Gastrocnemius medialis (tissue), 4 donors: ENCODE data around the gene RYR2. TPM values are rescaled to one million over a fixed set of nuclear protein-coding genes. Genes with fewer than 3 reads are reported as not detected.

Source experiments
- ATAC-seq, 2 donors: fragments of 150-250 bp; one replicate each; pipeline ENCODE4 v1.9.1; 2016
- DNase-seq, 2 donors: peaks; one replicate each; pipeline ENCODE4 v3.0.0-alpha.2; 2019
- H3K27ac ChIP-seq, 4 donors: fragments of 200-600 bp; sonication (generic); 1 replicate in 1 of 4; 2 replicates in 3 of 4; pipeline ENCODE4 v1.5.1; 2016 to 2018; ENCODE audit warnings: mild to moderate bottlenecking in 2 of 4, moderate library complexity in 1 of 4
- H3K27me3 ChIP-seq, 3 donors: fragments of 200-600 bp; sonication (generic) in 2 of 3; 1 replicate in 1 of 3; 2 replicates in 2 of 3; pipeline versions ENCODE4 v1.5.1 to v1.6.0; 2016 to 2019; ENCODE audit warnings: mild to moderate bottlenecking in 1 of 3, moderate library complexity in 1 of 3
- H3K36me3 ChIP-seq, 2 donors: fragments of 200-600 bp; sonication (generic) in 1 of 2; one replicate each; pipeline ENCODE4 v1.5.1; 2017 to 2018
- H3K4me1 ChIP-seq, 2 donors: fragments of 200-600 bp; sonication (generic) in 1 of 2; one replicate each; pipeline ENCODE4 v1.5.1; 2016 to 2017; ENCODE audit warnings: mild to moderate bottlenecking in 2 of 2
- H3K4me3 ChIP-seq, 4 donors: fragments of 200-600 bp; sonication (generic) in 3 of 4; 1 replicate in 1 of 4; 2 replicates in 3 of 4; pipeline ENCODE4 v1.5.1; 2016 to 2019; ENCODE audit warnings: mild to moderate bottlenecking in 2 of 4
- H3K9me3 ChIP-seq, 3 donors: fragments of 200-600 bp; sonication (generic) in 2 of 3; 1 replicate in 1 of 3; 2 replicates in 2 of 3; pipeline ENCODE4 v1.5.1; 2016 to 2019
- CTCF ChIP-seq, 5 experiments: fragments of 450-650 bp in 3 of 5; fragments of 200-600 bp in 2 of 5; sonication (generic) in 2 of 5; IDR thresholded peaks in 4 of 5; conservative IDR thresholded peaks in 1 of 5; 1 replicate in 4 of 5; 2 replicates in 1 of 5; pipeline ENCODE4 v1.5.1; 2016 to 2019; ENCODE audit warnings: antibody characterized with exemption in 5 of 5, mild to moderate bottlenecking in 3 of 5, moderate library complexity in 3 of 5
- POLR2A ChIP-seq, 2 donors: fragments of 450-650 bp; IDR thresholded peaks; one replicate each; pipeline ENCODE4 v1.6.1; 2017; ENCODE audit warnings: antibody characterized with exemption in 2 of 2, mild to moderate bottlenecking in 2 of 2, moderate library complexity in 2 of 2
- in situ Hi-C, 4 donors: fragments of 200-750 bp; cut with MboI; loops; one replicate each; pipeline versions ENCODE4 v1.15.0 to v1.8.0; 2017; ENCODE audit warnings: low sequenced_read_pairs in 4 of 4
- intact Hi-C: fragments of 100-400 bp; cut with DNase I; formaldehyde crosslinking; loops from one replicate; pipeline ENCODE4 v1.15.1; 2023; ENCODE audit warnings: low total_unique reads
- total RNA-seq, 4 donors: library from RNA; depleted of rRNA; stranded (reverse); fragments of >200 nt; gene quantifications; one replicate each; pipeline versions ENCODE4 v1.1.0 to v1.2.3, GENCODE V29; 2016

RYR2 gene
- total RNA-seq, 4 donors from 2014 or later, result 0.04 to 0.16 (median 0.07) TPM

DNA sequence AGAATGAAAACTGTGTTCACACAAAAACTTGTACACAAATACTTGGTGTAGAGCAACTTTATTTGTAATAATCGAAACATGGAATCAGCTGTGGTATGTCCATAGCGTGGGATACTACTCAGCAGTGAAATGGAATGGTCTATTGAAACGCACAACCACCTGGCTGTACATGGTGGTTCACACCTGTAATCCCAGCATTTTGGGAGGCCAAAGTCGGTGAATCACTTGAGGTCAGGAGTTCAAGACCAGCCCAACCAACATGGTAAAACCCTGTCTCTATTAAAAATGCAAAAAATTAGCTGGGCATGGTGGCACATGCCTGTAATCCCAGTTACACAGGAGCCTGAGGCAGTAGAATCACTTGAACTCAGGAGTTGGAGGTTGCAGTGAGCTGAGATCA is 356.8 kb downstream of the RYR2 start:
- H3K4me1 ChIP-seq, result no peaks in the 10 kb centered on the region
- TF ChIP-seq POLR2A (IDR thresholded peaks at IDR 0.05) (no peak), CTCF (IDR thresholded peaks at IDR 0.05 in 4 of 5, conservative IDR thresholded peaks at IDR 0.05 in 1 of 5) (no peak)
- H3K27ac ChIP-seq, result no peak overlapping the region
- H3K9me3 ChIP-seq, result no peaks in the 10 kb centered on the region
- in situ Hi-C loops, result no loop called here
- intact Hi-C loops, result no loop called here
- H3K36me3 ChIP-seq, result no peaks in the 10 kb centered on the region
- no peak overlapping the region for H3K4me3 ChIP-seq
- no peaks in the 10 kb centered on the region for H3K27me3 ChIP-seq
- ATAC-seq (no peak), DNase-seq (no peak)

DNA sequence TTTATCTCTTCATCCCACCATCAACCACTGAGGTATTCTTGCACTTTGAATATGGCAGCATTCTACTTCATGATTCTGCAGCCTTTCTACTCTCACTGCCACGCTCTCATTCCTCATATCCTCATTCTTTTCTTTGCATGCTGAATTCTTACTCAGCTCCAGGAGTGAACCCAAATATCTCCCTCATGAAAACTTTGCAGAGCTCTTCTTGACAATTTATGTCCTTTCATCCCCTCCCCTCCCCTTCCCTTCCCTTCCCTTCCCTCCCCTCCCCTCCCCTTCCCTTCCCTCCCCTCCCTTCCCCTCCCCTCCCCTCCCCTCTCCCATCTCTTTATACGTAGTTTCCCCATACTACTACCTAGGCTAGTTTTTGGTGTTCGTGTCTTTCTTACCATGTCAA is 363.9 kb downstream of the RYR2 start:
- in situ Hi-C loops (no loop called here), intact Hi-C loops (no loop called here)
- H3K9me3 ChIP-seq, result no peaks in the 10 kb centered on the region
- H3K27ac ChIP-seq, result no peak overlapping the region
- ATAC-seq, result no peak
- no peaks in the 10 kb centered on the region for H3K4me1 ChIP-seq
- H3K27me3 ChIP-seq, result no peaks in the 10 kb centered on the region
- no peak for DNase-seq
- no peak overlapping the region for H3K4me3 ChIP-seq
- H3K36me3 ChIP-seq, result no peaks in the 10 kb centered on the region
- TF ChIP-seq POLR2A (IDR thresholded peaks at IDR 0.05) (no peak), CTCF (IDR thresholded peaks at IDR 0.05 in 4 of 5, conservative IDR thresholded peaks at IDR 0.05 in 1 of 5) (no peak)

DNA sequence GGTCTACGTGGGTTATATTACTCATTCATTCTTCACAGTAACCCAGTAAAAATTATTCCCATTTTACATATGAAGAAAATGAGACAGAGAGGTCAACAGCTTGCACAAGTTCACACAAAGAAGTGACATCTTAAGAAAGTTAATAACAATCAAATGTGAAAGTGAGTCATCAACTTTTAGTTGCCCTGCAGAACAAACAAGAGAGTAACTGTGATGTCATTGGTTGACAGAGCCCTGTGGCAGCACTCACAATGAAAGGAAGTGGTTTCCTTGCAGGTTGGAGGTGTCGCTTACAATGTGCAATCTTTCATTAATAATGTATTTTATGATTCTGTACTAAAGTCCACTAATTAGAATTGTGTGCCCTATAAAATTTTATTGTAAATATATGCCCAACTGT is 369.6 kb downstream of the RYR2 start:
- TF ChIP-seq CTCF (IDR thresholded peaks at IDR 0.05 in 4 of 5, conservative IDR thresholded peaks at IDR 0.05 in 1 of 5) (no peak), POLR2A (IDR thresholded peaks at IDR 0.05) (no peak)
- H3K27me3 ChIP-seq, result no peaks in the 10 kb centered on the region
- intact Hi-C loops (no loop called here), in situ Hi-C loops (no loop called here)
- no peak for DNase-seq
- H3K36me3 ChIP-seq, result no peaks in the 10 kb centered on the region
- no peaks in the 10 kb centered on the region for H3K4me1 ChIP-seq
- no peak overlapping the region for H3K27ac ChIP-seq
- no peak for ATAC-seq
- H3K9me3 ChIP-seq, result no peaks in the 10 kb centered on the region
- H3K4me3 ChIP-seq, result no peak overlapping the region

- no peaks in the 10 kb centered on the region for H3K27me3 ChIP-seq
- no peak overlapping the region for H3K27ac ChIP-seq
- no peak for DNase-seq
- H3K9me3 ChIP-seq, result no peaks in the 10 kb centered on the region
- no peak for ATAC-seq
- in situ Hi-C loops, result no loop called here
- no peaks in the 10 kb centered on the region for H3K36me3 ChIP-seq
- no peaks in the 10 kb centered on the region for H3K4me1 ChIP-seq
- TF ChIP-seq POLR2A (IDR thresholded peaks at IDR 0.05), result no peak
- TF ChIP-seq CTCF (IDR thresholded peaks at IDR 0.05 in 4 of 5, conservative IDR thresholded peaks at IDR 0.05 in 1 of 5), result no peak
- intact Hi-C loops, result no loop called here
- H3K4me3 ChIP-seq, result no peak overlapping the region
Measured at GRCh38 chr1:237416924-237417655, 375.1 kb downstream of the RYR2 start.

DNA sequence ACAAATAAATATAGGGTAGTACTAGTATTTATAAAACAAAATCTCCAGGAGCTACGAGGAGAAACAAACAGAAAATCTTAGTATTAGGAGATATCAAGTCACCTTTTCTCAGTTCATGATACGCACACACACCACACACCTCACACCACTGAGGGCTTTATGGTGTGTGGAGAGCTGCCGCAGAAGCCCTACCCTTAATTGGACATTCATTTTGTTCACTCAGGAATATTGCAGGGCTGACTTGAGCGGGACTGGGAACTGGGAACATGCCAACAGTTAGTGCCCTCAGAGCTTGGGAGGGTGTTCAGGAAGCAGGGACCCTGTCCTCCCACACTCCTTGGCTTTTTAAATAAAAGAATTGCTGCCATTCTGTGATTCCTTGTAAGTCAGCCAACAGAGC is 386.8 kb downstream of the RYR2 start:
- in situ Hi-C loops, result no loop called here
- Histone ChIP-seq H3K27ac (no peak overlapping the region), H3K27me3 (no peaks in the 10 kb centered on the region), H3K4me1 (no peaks in the 10 kb centered on the region), H3K36me3 (no peaks in the 10 kb centered on the region), H3K9me3 (no peaks in the 10 kb centered on the region), H3K4me3 (no peak overlapping the region)
- TF ChIP-seq POLR2A (IDR thresholded peaks at IDR 0.05) (no peak), CTCF (IDR thresholded peaks at IDR 0.05 in 4 of 5, conservative IDR thresholded peaks at IDR 0.05 in 1 of 5) (no peak)
- ATAC-seq, result no peak
- intact Hi-C loops, result no loop called here
- DNase-seq, result no peak
